Hematopoietic multipotent progenitor cell treated with erythropoietin and hydrocortisone succinate and interleukin-3 and kit ligand, for 17 days (in vitro differentiated cells): ENCODE results near the gene VEZT.
A peak's percentile ranks its signal among the peaks of the same experiment; 100 is the strongest.

ENCODE experiments used
- DNase-seq: peaks from one replicate; pipeline ENCODE4 v3.0.0-alpha.2; 2015; ENCODE audit warnings: low spot score

Gene VEZT

GRCh38 chr12:95200128-95200894 is 17.3 kb upstream of the VEZT start:
- no peak for DNase-seq

- no peak for DNase-seq
Measured at GRCh38 chr12:95201056-95201670, 16.4 kb upstream of the VEZT start.

DNA sequence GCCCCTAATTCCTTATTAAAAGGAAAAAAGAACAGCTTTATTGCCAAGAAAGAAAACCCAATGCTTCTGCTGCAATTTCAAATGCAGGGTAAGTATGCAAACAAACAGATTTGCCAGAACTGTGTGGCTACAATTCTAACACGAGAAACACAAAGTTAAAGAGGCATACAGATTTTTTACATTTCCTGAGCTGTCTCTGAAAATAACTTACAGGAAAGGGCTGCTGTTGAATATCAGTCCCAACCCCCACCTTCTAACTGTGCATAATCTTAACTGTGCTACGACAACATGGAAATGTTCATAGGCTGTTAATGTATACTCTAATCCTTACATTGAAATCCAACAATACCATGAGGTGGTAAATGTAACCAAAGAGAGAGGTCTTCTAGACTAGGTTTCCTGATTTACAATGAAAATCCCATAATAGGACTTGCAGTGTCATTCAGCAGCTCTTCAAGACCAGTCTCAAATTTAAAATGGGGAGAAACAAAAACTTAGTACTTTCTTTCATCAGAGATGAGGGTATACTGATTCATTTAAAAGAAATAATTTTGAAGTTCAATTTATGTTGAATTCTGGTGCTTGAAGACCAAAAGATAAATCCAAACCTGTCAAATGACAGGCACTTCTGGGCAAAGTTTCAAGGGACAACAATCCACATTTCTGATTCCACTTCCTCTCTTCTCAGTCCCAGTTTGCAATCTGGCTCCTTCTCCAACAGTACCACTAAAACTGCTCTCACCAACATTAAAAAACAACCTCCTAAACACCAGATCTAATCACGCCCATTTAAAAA is 14.7 kb upstream of the VEZT start:
- DNase-seq: no peak

DNA sequence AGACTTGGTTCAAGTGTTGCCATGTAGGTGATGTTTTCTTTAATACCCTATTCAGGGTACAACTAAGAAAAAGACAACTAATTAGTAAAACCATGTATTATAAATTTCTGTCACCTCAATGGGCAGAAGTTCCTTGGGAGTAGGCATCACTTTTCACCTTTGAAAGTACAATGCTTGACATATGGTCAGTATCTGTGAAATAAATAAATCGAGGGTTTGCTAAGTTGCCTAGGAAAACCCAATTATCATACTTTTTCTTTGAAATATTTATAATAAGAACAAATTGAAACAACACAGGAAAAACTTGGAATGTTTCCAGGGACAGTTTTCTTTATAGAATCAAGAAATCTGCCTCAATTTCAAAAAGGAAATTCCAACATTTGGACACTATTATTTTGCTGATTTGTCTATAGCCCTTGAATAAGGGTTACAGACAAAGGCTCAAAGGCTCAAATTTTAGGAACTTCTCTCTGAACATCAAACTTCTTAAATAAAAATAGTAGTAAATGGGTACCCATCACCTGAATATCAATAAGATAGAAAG is 14.0 kb upstream of the VEZT start:
- no peak for DNase-seq

DNA sequence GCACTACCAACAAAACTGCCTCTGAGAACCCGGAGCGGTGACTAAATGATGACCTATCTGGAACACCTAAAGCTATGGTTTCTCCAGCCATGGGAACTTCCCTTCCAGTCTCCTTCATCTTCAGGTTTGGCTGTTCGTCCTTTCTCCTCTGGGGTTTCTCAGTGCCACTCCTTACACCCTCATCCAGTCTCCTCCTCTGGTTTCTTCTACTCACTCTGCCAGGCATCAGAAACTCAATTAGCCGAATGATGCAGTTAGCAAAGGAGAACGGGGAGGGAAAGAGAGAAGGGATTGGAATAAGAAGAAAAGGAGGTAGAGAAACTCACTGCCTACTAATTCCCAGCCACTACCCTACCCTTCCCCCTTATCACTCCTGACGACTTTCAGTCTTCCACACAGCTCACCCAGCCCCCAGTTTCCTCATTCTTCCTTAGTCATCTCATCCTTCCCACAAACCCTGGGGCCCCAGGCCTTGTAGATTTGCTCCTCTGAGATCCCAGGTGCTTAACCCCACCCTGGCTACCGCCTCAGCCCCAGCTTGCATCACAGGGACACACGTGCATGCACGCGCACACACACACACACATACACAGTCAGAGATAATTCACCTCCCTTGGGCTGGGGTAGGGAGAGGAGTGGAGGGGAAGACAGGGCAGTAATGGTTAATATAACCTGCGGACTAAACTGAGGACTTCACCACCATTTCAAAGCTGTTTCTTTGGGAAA is 13.3 kb upstream of the VEZT start:
- no peak for DNase-seq

- DNase-seq: no peak
Measured at GRCh38 chr12:95205016-95205624, 12.5 kb upstream of the VEZT start.

DNA sequence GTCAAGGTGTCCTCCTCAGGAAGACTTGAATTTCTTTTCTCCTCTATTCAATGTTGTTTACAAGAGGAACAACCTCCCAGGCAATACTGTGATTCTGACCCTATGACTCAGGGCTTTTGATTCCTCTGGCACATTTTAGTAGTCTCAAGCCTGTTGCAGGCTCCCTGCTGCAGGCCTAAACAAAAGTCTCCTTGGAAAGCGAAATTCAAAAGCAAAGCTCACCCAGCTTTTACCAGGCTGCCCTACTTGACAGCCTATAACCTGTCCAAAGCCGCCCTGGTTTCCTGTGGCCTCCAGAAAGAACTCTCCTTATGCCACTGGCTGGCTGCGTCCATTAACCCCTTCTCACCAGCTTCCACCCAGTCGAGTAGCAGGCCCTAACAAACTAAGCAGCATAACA is 11.9 kb upstream of the VEZT start:
- no peak for DNase-seq

- DNase-seq: no peak
Measured at GRCh38 chr12:95206916-95207315, 10.7 kb upstream of the VEZT start.

DNA sequence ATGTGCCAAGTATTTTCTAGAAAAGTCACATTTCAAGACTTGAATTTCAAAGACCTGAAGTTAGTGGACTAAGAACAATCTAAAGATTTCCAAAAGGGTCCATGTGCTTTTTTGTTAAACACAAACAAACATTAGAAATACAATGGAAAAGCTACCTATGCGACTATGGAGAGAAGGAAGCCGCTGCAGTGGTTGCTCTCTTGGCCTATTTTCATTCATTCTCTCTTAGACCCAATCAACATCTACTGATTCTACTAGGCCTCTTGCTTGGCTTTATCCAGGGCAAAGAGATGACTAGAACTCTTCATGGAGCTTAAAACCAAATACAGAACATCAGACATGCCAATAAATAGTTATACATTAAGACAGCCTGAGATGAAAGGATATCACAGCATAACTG is 10.2 kb upstream of the VEZT start:
- no peak for DNase-seq

DNA sequence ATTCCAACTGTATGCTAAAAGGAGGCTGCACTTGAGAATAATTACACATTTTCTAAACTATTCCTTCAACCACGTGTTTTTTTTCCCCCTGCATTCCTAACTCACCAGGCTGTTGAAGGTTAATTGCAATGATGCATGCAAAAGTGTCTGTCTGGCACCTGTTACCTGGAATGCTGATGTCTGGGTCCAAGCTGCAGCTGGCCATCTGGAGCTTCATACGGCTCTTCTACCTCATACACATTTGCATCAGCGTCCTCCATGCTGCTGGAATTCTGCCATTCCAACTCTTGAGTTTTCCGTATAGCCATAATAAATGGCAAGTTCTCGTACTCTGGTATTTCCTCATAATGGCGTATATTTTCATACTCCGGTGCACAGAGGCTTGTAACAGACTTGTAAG is 8.9 kb upstream of the VEZT start:
- no peak for DNase-seq

- no peak for DNase-seq
Measured at GRCh38 chr12:95212586-95212985, 5.0 kb upstream of the VEZT start.

- no peak for DNase-seq
Measured at GRCh38 chr12:95213119-95213518, 4.5 kb upstream of the VEZT start.

DNA sequence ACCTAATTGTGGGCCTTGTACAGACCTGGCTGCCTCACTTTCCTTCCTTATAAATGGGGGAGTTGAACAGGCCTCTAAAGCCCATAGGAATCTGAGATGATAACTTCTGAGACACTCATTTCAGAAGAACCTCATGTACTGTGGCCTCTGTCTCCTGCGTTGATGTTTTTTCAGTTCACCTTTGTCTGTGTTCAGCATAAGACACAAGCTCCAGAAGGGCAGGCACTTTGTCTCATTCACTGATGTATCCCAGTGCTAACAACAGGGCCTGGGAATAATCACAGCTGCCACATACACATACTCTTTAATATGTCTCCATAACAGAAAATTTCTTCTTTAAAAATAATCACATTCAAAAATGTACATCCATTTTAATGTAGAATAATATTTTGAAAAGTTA is 3.7 kb upstream of the VEZT start:
- no peak for DNase-seq

DNA sequence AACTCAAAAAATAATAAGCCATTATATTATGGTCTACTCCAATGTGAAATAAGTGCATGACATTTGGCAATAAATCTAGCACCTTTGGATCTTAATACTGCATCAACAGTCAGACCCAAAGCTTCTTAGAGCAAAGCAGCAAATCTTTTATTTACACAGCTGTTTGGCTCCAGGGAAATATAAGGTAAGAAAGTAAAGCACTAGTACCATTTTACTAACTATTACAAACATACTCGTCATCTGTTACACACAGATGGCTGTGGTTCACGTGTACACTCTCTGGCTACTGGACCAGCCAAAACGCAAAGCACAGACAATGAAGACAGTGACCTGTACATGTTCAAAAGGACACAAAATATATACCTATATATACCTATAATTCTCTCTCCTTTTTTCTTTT is 3.1 kb upstream of the VEZT start:
- DNase-seq: no peak

DNA sequence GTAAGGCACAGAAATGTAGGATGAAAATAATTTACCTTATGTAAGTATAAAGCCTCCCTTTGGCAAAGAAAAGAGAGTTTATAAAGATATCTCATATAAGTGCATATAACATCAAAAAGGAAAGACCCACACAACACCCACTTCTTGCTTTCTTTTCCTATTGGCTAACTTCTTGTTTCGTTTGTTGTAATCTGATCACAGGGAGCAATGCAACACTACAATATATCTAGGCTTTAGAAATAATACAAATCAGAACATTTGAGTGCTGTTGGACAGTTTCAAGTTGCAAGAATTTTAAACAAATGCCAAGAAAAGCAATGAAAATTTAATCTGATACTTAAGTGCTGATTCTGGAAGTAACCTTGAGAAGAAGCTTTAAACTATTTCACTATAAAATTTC is 1.7 kb upstream of the VEZT start:
- no peak for DNase-seq

GRCh38 chr12:95216711-95217376 is 763 bp upstream of the VEZT start:
- peak; percentile 25 for DNase-seq

- peak; percentile 77 for DNase-seq
Measured at GRCh38 chr12:95218150-95219133, 835 bp downstream of the VEZT start.

- no peak for DNase-seq
Measured at GRCh38 chr12:95220190-95220589, 2.6 kb downstream of the VEZT start.

- DNase-seq: no peak
Measured at GRCh38 chr12:95220726-95221125, 3.1 kb downstream of the VEZT start.
